ENCODE data around the gene LRRC1.

GRCh38 chr6:53892707-53893106 is 97.9 kb downstream of the LRRC1 start:
- no peak for TF ChIP-seq MAZ (IDR thresholded peaks at IDR 0.05; ENCODE audit: borderline replicate concordance, low read depth, low read length)
- TF ChIP-seq MAZ (CRISPR knock-in tag; IDR thresholded peaks at IDR 0.05; ENCODE audit: low read depth): no peak
- no peak for TF ChIP-seq TAF1 (CRISPR knock-in tag; IDR thresholded peaks at IDR 0.05)
- TF ChIP-seq ZNF747 (CRISPR knock-in tag; IDR thresholded peaks at IDR 0.05; ENCODE audit: borderline replicate concordance): no peak
- no peak for TF ChIP-seq MYNN (CRISPR knock-in tag; IDR thresholded peaks at IDR 0.05; ENCODE audit: low read depth)

Data from HepG2 (cell line).